NCI-H226 (cell line): ENCODE measurements around the gene TMEM117.
"Not testable (repeated sequence)": the region's sequence is repeated elsewhere in the genome, so short reads cannot be mapped to it uniquely, and the experiment has no call there.

Source experiments
- DNase-seq: peaks from one replicate; pipeline ENCODE4 v3.0.0-alpha.2; 2015

Gene TMEM117

GRCh38 chr12:44126806-44127205 is 290.9 kb downstream of the TMEM117 start:
- DNase-seq: no peak

- DNase-seq: no peak
These were observed 292.3 kb downstream of the TMEM117 start for GRCh38 chr12:44127966-44128710.

- DNase-seq: no peak
These were observed 307.3 kb downstream of the TMEM117 start for GRCh38 chr12:44143175-44143574.

DNA sequence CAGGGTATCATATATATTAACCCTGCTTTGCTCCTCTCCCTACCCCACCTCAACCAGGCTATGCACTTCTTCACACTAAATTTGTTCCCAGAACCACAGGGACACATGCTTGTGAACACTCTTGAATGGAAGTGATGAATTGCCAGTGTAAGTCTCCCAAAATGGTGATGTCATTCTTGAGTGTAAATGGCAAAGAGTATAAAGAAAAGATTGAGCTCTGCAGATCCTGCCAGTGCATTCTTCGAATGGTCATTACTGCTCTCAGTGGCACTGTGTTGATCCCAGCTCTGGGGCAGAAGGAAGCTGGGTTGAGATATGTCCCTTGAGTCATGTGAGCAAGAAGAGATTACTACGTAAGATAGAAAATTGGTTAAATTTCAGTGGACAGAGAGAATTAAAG is 313.1 kb downstream of the TMEM117 start:
- DNase-seq: no peak

GRCh38 chr12:44154128-44154527 is 318.2 kb downstream of the TMEM117 start:
- DNase-seq: no peak

DNA sequence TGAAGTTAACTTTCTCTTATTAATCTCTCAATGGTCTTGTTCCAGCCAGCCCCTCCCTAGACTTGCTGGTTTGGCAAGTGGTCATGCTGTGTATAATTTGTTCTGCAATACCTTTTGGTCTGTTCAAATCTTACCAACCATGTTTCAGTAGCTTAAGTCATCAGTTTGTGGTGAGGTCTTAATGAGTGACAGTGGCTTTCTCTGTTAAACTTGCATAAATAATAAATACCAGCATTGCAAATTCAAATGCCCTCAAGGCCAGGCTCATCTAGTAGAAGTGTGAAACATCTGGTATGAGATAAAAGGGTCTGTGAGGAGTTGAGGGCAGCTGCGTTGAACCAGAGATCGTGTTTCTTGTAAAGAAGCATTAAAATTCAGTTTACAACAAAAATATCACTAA is 319.5 kb downstream of the TMEM117 start:
- DNase-seq: no peak

GRCh38 chr12:44157359-44157758 is 321.5 kb downstream of the TMEM117 start:
- no peak for DNase-seq

- DNase-seq: no peak
These were observed 322.9 kb downstream of the TMEM117 start for GRCh38 chr12:44158746-44159145.

GRCh38 chr12:44159216-44159615 is 323.3 kb downstream of the TMEM117 start:
- no peak for DNase-seq

GRCh38 chr12:44159862-44160261 is 324.0 kb downstream of the TMEM117 start:
- DNase-seq: no peak

- DNase-seq: no peak
These were observed 327.1 kb downstream of the TMEM117 start for GRCh38 chr12:44162961-44163360.

DNA sequence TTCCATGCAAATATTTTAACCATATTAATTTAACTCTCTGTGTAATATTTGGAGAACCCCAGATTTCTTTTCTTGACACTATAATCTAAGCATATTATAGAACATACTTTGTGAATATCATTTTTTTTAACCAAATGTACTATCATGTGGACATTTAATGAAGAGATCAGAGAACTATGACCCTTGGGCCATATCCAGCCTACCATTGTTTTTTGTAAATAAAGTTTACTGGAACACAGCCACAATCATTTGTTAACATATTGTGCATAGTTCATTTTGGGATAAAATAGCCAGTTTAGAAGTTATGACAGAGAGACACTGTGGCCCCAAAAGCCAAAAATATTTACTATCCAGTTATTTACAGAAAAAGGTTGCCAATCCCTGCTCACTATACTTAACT is 338.2 kb downstream of the TMEM117 start:
- no peak for DNase-seq

GRCh38 chr12:44184499-44185206 is 348.8 kb downstream of the TMEM117 start:
- DNase-seq: no peak

- no peak for DNase-seq
These were observed 357.4 kb downstream of the TMEM117 start for GRCh38 chr12:44193281-44193680.

- not testable (repeated sequence) for DNase-seq
These were observed 359.8 kb downstream of the TMEM117 start for GRCh38 chr12:44195719-44196118.

DNA sequence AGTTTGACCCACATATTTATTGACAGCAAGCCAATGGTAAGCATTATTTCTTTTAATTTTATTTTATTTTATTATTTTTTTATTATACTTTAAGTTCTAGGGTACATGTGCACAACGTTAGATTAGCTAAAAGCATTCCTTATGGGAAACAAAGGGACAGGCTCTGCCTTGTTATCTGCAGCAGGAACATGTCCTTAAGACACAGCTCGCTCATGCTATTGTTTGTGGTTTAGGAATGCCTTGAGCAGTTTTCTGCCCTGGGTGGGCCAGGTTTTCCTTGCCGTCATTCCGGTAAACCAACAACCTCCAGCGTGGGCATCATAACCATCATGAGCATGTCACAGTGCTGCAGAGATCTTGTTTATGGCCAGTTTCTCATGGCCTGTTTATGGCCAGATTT is 370.2 kb downstream of the TMEM117 start:
- DNase-seq: no peak

DNA sequence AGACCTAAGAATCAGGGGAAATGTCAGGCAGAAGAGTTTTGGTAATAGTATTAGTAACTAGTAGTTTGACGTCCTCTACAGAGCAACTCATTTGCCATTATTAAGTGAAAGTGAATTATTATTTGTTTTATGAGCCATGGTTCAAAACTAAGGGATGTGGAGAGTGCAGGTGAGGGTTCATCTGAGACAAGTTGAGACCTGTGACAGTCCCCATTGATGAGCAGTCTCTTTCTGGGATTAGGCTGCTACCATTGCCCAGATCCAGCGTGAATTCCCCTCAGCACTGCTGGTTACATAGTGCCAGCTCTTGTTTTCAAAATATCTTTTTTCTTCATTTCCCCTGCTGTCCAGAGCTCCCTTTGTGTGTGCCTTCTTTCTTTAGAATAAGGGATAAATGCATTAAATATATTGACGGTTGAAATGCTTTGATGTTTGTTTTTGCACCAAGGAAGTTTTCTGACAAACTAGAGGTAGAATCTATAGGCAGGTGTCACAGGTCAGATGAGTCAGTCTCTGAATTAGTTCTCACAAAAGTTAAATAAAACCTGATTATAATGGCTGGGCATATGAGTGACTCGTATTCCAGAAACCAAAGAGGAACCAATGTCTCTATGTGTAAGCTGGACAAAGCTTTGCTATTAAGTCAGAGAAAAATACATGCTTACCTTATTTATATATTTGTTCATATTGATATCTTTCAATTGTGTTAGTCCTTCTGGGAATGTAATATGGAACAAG is 381.4 kb downstream of the TMEM117 start:
- DNase-seq: no peak

DNA sequence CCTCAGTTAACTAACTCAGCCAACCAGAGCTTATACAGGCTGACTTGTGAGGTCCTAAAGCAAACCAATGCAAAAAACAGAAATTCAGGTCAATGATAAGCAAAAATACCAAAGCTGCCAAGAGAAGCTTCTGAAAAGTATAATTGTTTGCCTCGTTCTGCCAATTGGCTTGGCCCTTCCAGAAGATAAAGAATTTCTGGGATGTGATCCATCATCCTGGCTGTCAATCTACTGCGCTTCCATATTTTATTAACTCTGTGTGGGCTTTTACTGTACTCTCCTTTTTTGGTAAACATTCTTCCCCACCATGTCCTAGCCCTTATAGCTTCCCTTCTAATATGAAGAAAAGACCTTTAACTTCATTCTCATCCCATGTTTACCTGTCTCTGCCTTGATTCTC is 387.9 kb downstream of the TMEM117 start:
- no peak for DNase-seq

- DNase-seq: no peak
These were observed 388.7 kb downstream of the TMEM117 start for GRCh38 chr12:44224399-44225148.

- DNase-seq: no peak
These were observed 389.2 kb downstream of the TMEM117 start for GRCh38 chr12:44225149-44225510.

- no peak for DNase-seq
These were observed 391.7 kb downstream of the TMEM117 start for GRCh38 chr12:44227616-44228015.

GRCh38 chr12:44229846-44230245 is 394.0 kb downstream of the TMEM117 start:
- no peak for DNase-seq

DNA sequence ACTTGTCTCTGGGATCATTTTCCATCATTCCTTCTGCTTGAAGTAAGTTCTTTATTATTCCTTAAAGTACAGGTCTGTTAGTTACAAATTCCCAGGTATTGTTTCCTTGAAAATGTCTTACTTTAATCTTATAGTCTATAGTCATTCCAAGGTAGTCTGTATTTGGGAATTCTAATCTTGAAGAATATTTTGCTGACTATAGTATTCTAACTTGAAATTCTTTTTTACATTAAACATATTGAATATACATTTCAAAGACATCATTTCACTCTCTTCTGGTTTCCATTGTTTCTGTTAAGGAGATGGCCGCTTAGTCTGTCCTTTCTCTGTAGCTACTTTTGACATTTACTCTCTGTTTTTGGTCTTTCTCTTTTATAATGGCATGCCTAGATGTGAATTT is 399.8 kb downstream of the TMEM117 start:
- DNase-seq: no peak
